NCI-H2081 (cell line): Measurements from ENCODE around the gene ACHE.
"Not testable (repeated sequence)": the region's sequence is repeated elsewhere in the genome, so short reads cannot be mapped to it uniquely, and the experiment has no call there.

ENCODE experiments used
- DNase-seq, 2 experiments: peaks; one replicate each; lab custom pipeline; 2025; lab: John Stamatoyannopoulos, UW

ACHE gene

DNA sequence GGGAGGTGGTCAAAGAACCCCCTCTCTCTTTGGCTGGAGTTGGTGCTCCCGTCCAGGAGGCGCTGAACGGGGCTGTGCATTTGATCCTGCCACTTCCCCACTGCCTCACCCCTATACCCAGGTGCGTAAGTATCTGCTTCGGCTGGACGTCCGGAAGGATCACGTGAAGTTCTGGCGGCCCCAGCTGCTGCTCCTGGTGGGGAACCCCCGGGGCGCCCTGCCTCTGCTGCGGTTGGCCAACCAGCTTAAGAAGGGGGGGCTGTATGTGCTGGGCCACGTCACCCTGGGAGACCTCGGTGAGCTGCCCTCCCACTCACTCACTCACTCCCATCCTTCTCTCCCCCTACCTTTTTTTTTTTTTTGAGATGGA, 34.1 kb downstream of the ACHE start:
- DNase-seq, result no peak

- DNase-seq, result no peak
Measured at GRCh38 chr7:100860702-100861615, 34.7 kb downstream of the ACHE start.

DNA sequence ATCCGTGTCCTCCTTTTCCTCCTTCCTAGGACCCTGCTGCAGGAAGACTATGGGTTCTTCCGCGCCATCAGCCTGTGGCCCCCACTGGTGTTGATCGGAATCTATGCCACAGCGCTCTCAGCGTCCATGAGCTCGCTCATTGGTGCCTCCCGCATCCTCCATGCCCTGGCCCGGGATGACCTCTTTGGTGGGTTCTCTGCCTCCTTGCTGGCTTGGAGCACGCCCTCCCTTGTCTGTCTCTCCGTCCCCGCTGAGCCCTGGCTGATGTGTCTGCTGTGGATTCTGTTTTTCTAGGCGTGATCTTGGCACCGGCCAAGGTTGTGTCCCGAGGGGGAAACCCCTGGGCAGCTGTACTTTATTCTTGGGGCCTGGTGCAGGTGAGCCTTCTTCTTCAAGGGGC, 35.8 kb downstream of the ACHE start:
- DNase-seq, result no peak

GRCh38 chr7:100856871-100857282, 38.8 kb downstream of the ACHE start:
- no peak for DNase-seq

- DNase-seq, result no peak
Measured at GRCh38 chr7:100855515-100855914, 40.2 kb downstream of the ACHE start.

DNA sequence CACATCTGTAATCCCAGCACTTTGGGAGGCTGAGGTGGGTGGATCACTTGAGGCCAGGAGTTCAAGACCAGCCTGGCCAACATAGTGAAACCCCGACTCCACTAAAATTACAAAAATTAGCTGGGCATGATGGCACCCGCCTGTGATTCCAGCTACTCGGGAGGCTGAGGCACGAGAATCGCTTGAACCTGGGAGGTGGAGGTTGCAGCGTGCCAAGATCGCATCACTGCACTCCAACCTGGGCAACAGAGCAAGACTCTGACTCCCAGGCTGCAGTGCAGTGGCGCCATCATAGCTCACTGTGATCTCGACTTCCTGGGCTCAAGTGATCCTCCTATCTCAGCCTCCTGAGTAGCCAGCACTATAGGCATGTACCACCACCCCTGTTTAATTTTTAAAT, 40.8 kb downstream of the ACHE start:
- DNase-seq, result not testable (repeated sequence)

- DNase-seq, result no peak
Measured at GRCh38 chr7:100854146-100854895, 41.4 kb downstream of the ACHE start.

- peak; percentile 92 to 93 for DNase-seq
Measured at GRCh38 chr7:100852048-100852872, 43.4 kb downstream of the ACHE start, which contains the start of gene SLC12A9. TSS of gene SLC12A9 (plus strand) at chr7:100852713. CDS start at chr7:100854198, 1,485 bp downstream.

GRCh38 chr7:100847360-100847759, 48.3 kb downstream of the ACHE start:
- DNase-seq, result no peak

DNA sequence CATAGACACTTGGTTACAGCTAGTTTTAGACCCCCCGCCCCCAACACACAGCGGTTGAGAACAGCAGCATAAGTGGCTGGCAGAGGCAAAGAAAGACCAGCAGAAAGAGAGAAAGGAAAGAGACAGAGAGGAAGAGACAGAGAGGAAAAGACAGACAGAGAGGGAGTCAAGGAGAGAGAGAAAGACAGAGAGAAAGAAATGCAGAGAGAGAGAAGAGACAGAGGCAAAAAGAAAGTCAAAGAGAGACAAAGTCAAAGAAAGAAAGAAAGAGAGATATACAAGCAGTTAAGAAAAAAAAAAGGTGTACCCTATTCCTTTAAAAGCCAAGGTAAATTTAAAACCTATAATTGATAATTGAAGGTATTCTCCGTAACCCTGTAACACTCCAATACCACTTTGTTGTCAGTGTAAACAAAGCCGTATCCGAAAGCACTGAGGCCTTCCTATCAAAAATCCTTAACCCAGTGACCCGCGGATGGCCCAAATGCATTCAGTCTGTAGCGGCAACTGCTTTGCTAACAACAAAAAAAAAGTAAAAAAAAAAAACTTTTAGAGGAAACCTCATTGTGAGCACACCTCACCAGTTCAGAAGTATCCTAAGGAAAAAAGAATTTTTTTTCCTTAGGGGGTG, 55.1 kb downstream of the ACHE start:
- DNase-seq, result no peak
